HepG2 (cell line): ENCODE results near the gene BEGAIN. TPM values are rescaled to one million over a fixed set of nuclear protein-coding genes. Genes with fewer than 3 reads are reported as not detected.

Experiments
- ATAC-seq: fragments of 200-7000 bp; cut with Tn5 transposase; 3 replicates; pipeline ENCODE4 v1.9.1; 2020; ENCODE audit warnings: mild to moderate bottlenecking, moderate library complexity
- BruUV-seq: library from RNA; stranded (reverse); fragments of 400-500 nt; replicated peaks from 2 replicates; lab custom pipeline; 2021; lab: Mats Ljungman, UMichigan
- CTCF ChIA-PET: fragments of 300-600 bp; formaldehyde crosslinking; extraction: SDS; loops from one replicate; lab custom pipeline; 2021; ENCODE audit warnings: low total read pairs, inconsistent platforms, low intra/inter-chr PET ratio; lab: Yijun Ruan, JAX
- POLR2A ChIA-PET: fragments of 350-600 bp; sonication (Branson Sonifier 250); formaldehyde crosslinking; loops from one replicate; lab custom pipeline; 2020; ENCODE audit warnings: antibody characterized with exemption, inconsistent platforms; lab: Yijun Ruan, JAX
- DNase-seq: peaks from one replicate; pipeline ENCODE4 v3.0.0-alpha.2; 2015; ENCODE audit warnings: low spot score
- FAIRE-seq: peaks from 3 replicates; lab custom pipeline; 2011; peaks lifted over from hg19 to GRCh38; lab: Jason Lieb, UNC
- H2AFZ ChIP-seq: one replicate; pipeline ENCODE4 v1.6.1; 2011; ENCODE audit warnings: low read length, inconsistent platforms
- H3K27ac ChIP-seq: fragments of 300-600 bp; 3 replicates; pipeline ENCODE4 v1.8.0; 2011; ENCODE audit warnings: mixed run types, mild to moderate bottlenecking, mixed read lengths, low read length, inconsistent platforms; ENCODE audit not compliant: insufficient read depth; ENCODE audit errors: extremely low read length
- H3K27me3 ChIP-seq, 2 experiments: fragments of 200-600 bp in 1 of 2; 2 replicates in 1 of 2; 3 replicates in 1 of 2; pipeline versions ENCODE4 v1.6.0 to v1.8.0; 2011; ENCODE audit warnings: low read length in 2 of 2, mild to moderate bottlenecking in 2 of 2, moderate library complexity in 2 of 2, inconsistent platforms in 1 of 2; ENCODE audit not compliant: insufficient read depth in 2 of 2, control insufficient read depth in 1 of 2
- H3K36me3 ChIP-seq, 2 experiments: fragments of 200-600 bp in 1 of 2; replicated peaks in 1 of 2; 2 replicates in 1 of 2; 3 replicates in 1 of 2; pipeline versions ENCODE4 v1.5.1 to v1.8.0; 2011; ENCODE audit warnings: low read length in 2 of 2, inconsistent platforms in 1 of 2; ENCODE audit not compliant: insufficient read depth in 2 of 2, control insufficient read depth in 1 of 2
- H3K4me1 ChIP-seq: 2 replicates; pipeline ENCODE4 v1.5.1; 2012; ENCODE audit warnings: low read length, inconsistent platforms; ENCODE audit not compliant: insufficient read depth
- H3K4me2 ChIP-seq: 2 replicates; pipeline ENCODE4 v1.6.0; 2011; ENCODE audit warnings: low read depth, low read length, inconsistent platforms
- H3K4me3 ChIP-seq, 3 experiments: fragments of 200-600 bp in 1 of 3; sonication (generic), shearing (Covaris generic) in 1 of 3; replicated peaks in 1 of 3; 2 replicates each; pipeline ENCODE4 v1.5.1; 2011 to 2016; ENCODE audit warnings: low read length in 3 of 3, inconsistent platforms in 2 of 3, low read depth in 2 of 3, mild to moderate bottlenecking in 2 of 3, control low read depth in 1 of 3, mixed read lengths in 1 of 3; ENCODE audit not compliant: insufficient read depth in 1 of 3
- H3K79me2 ChIP-seq: one replicate; pipeline ENCODE4 v1.6.1; 2011; ENCODE audit warnings: low read length, inconsistent platforms; ENCODE audit not compliant: insufficient read depth
- H3K9ac ChIP-seq: 2 replicates; pipeline ENCODE4 v1.6.0; 2011; ENCODE audit warnings: mild to moderate bottlenecking, low read depth, low read length, inconsistent platforms; ENCODE audit not compliant: insufficient read depth
- H3K9me3 ChIP-seq: 2 replicates; pipeline ENCODE4 v1.5.1; 2012; ENCODE audit warnings: mild to moderate bottlenecking, low read length
- H4K20me1 ChIP-seq: 2 replicates; pipeline ENCODE4 v1.6.0; 2011; ENCODE audit warnings: inconsistent platforms, mild to moderate bottlenecking, low read length, moderate library complexity; ENCODE audit not compliant: insufficient read depth
- GABPB1 ChIP-seq: IDR thresholded peaks from 2 replicates; pipeline ENCODE4 v1.6.1; 2016; ENCODE audit warnings: mild to moderate bottlenecking, missing genetic modification reagents, moderate library complexity, missing compliant biosample characterization
- REST ChIP-seq, 2 experiments: IDR thresholded peaks; 2 replicates each; pipeline ENCODE4 v1.6.1; 2011 to 2012; ENCODE audit warnings: low read length in 2 of 2, borderline replicate concordance in 1 of 2, low read depth in 1 of 2, mild to moderate bottlenecking in 1 of 2, moderate library complexity in 1 of 2
- ZNF503 ChIP-seq: sonication (generic); formaldehyde crosslinking; IDR thresholded peaks from 2 replicates; pipeline ENCODE4 v1.4.0; 2020; ENCODE audit warnings: missing genetic modification reagents
- WGBS: methylation state at CpG from one replicate; pipeline ENCODE4 v1.1.6; 2017; ENCODE audit warnings: low lambda C conversion rate; 5-methylcytosine and 5-hydroxymethylcytosine counted together
- in situ Hi-C: cut with HindIII; loops from 2 replicates; pipeline ENCODE4 v1.10.0; 2017; ENCODE audit warnings: low pct_unique_long_range_greater_than_20kb; ENCODE audit not compliant: extremely low pct_ligation_motif_present
- intact Hi-C: fragments of 100-400 bp; cut with micrococcal nuclease; formaldehyde crosslinking; loops from one replicate; pipeline ENCODE4 v1.10.0; 2022; ENCODE audit not compliant: unreplicated experiment
- polyA plus RNA-seq, 8 experiments: library from polyadenylated mRNA; depleted of rRNA in 3 of 8; stranded (reverse) in 7 of 8; unstranded in 1 of 8; fragments of >200 nt; fragmentation: Illumina TruSeq in 4 of 8; extraction: Trizol in 4 of 8; gene quantifications; 2 replicates each; pipeline versions ENCODE4 v1.2.1 to v1.2.3, GENCODE V29; 2011 to 2016; ENCODE audit warnings: low read depth in 4 of 8, missing spikeins in 1 of 8, mixed read lengths in 1 of 8; ENCODE audit not compliant: insufficient read depth in 1 of 8
- total RNA-seq, 5 experiments: library from RNA; depleted of rRNA; stranded (reverse); fragments of >200 nt; fragmentation: Illumina TruSeq; extraction: Trizol; gene quantifications; 2 replicates each; pipeline ENCODE4 v1.2.3, GENCODE V29; 2016; ENCODE audit warnings: low read depth in 1 of 5

BEGAIN gene
- total and polyA plus RNA-seq, 2 of the 13 experiments (the other 11 are each of a cell fraction or from before 2014, with no cell fraction given): not detected

GRCh38 chr14:100571837-100572236 lies 15.4 kb downstream of the BEGAIN start (continued):
- no peak for TF ChIP-seq GABPB1

- H3K27ac ChIP-seq: no peak overlapping the region
- no peak overlapping the region for H3K4me3 ChIP-seq
- H3K9me3 ChIP-seq: no peaks in the 10 kb centered on the region
- no TSS peak for BruUV-seq
- POLR2A ChIA-PET: no interaction called here
- no peak overlapping the region for H3K4me2 ChIP-seq
- peak in 1 of 2 experiments; percentile 1; a peak in 2 of 4 replicates for TF ChIP-seq REST (IDR thresholded peaks at IDR 0.05; ENCODE audit: borderline replicate concordance in 1 of 2, low read depth in 1 of 2, low read length in 2 of 2)
- TF ChIP-seq ZNF503: no peak
- ATAC-seq: no peak
- CTCF ChIA-PET: no interaction called here
- in situ Hi-C loops (no loop called here), intact Hi-C loops (no loop called here)
- DNase-seq: no peak
- peaks cover 12 to 84% of the 10 kb centered on the region in 2 experiments for H3K27me3 ChIP-seq
- no peak overlapping the region for H2AFZ ChIP-seq
- WGBS: 30% methylated on average over 13 of the region's 23 CpGs
- no peaks in the 10 kb centered on the region for H4K20me1 ChIP-seq
- H3K36me3 ChIP-seq: no peaks in the 10 kb centered on the region
- H3K79me2 ChIP-seq: no peaks in the 10 kb centered on the region
- no peaks in the 10 kb centered on the region for H3K4me1 ChIP-seq
- no peak overlapping the region for H3K9ac ChIP-seq
- FAIRE-seq: no peak
Measured at GRCh38 chr14:100570726-100571454, 16.3 kb downstream of the BEGAIN start.
